WTC11 (cell line): ENCODE measurements around the gene WDR45. TPM values are rescaled to one million over a fixed set of nuclear protein-coding genes. Genes with fewer than 3 reads are reported as not detected.

Experiments
- total RNA-seq: library from RNA; stranded (reverse); gene quantifications from 3 replicates; pipeline ENCODE4 v1.2.3, GENCODE V29; 2021

WDR45 gene
- total RNA-seq, 1 experiment from 2014 or later: 23.9 TPM

Other genes starting within 250 kb of the WDR45 start
- 7.4 to 8.0 TPM (median 7.5 TPM) in 3 replicates for gene PCSK1N, start 244.3 kb downstream of the WDR45 start, total RNA-seq
- gene TIMM17B, start 182.1 kb downstream of the WDR45 start, total RNA-seq: 99.6 to 120 TPM (median 114 TPM) in 3 replicates
- 79.4 to 81.2 TPM (median 81.2 TPM) in 3 replicates for gene PQBP1, start 182.0 kb downstream of the WDR45 start, total RNA-seq
- gene SLC35A2, start 168.2 kb downstream of the WDR45 start, total RNA-seq: 18.0 to 21.0 TPM (median 20.2 TPM) in 3 replicates
- gene PIM2, start 160.9 kb downstream of the WDR45 start, total RNA-seq: 146 to 184 TPM (median 182 TPM) in 3 replicates
- gene OTUD5, start 122.3 kb downstream of the WDR45 start, total RNA-seq: 50.9 to 52.6 TPM (median 51.1 TPM) in 3 replicates
- gene KCND1, start 108.0 kb downstream of the WDR45 start, total RNA-seq: 4.9 to 5.4 TPM (median 5.2 TPM) in 3 replicates
- 60.0 to 70.7 TPM (median 60.9 TPM) in 3 replicates for gene GRIPAP1, start 77.6 kb downstream of the WDR45 start, total RNA-seq
- 46.4 to 51.2 TPM (median 50.0 TPM) in 3 replicates for gene TFE3, start 36.5 kb downstream of the WDR45 start, total RNA-seq
- gene CCDC120, start 20.9 kb downstream of the WDR45 start, total RNA-seq: 13.0 to 15.2 TPM (median 14.4 TPM) in 3 replicates
- 14.8 to 16.1 TPM (median 15.0 TPM) in 3 replicates for gene PRAF2, start 5.9 kb downstream of the WDR45 start, total RNA-seq
- 18.5 to 19.9 TPM (median 19.0 TPM) in 3 replicates for gene GPKOW, start 43.8 kb upstream of the WDR45 start, total RNA-seq
- 1.2 to 2.4 TPM (median 2.0 TPM) in 3 replicates for gene MAGIX, start 82.9 kb upstream of the WDR45 start, total RNA-seq
- gene PLP2, start 92.0 kb upstream of the WDR45 start, total RNA-seq: 11.8 to 12.9 TPM (median 12.4 TPM) in 3 replicates
- 12.5 to 14.6 TPM (median 12.8 TPM) in 3 replicates for gene PRICKLE3, start 106.5 kb upstream of the WDR45 start, total RNA-seq
- gene SYP, start 120.3 kb upstream of the WDR45 start, total RNA-seq: 4.8 to 7.0 TPM (median 5.3 TPM) in 3 replicates
- 1.6 to 2.7 TPM (median 1.8 TPM) in 3 replicates for gene CACNA1F, start 153.5 kb upstream of the WDR45 start, total RNA-seq
- 10.2 to 13.4 TPM (median 13.2 TPM) in 3 replicates for gene CCDC22, start 155.6 kb upstream of the WDR45 start, total RNA-seq
- 0.39 to 0.42 TPM (median 0.39 TPM) in 3 replicates for gene FOXP3, start 184.8 kb upstream of the WDR45 start, total RNA-seq
- gene PPP1R3F, start 189.9 kb upstream of the WDR45 start, total RNA-seq: 7.0 to 14.1 TPM (median 11.3 TPM) in 3 replicates
- gene GAGE10, start 223.8 kb upstream of the WDR45 start, total RNA-seq: not detected in 3 replicates
- gene GAGE12J, start 242.2 kb upstream of the WDR45 start, total RNA-seq: not detected in 3 replicates